GM19328 (cell line): ENCODE measurements around the gene ACMSD.

Experiments used
- ATAC-seq: cut with Tn5 transposase; IDR thresholded peaks from one replicate; pipeline ENCODE4 v1.9.1; 2021; ENCODE audit warnings: mild to moderate bottlenecking, moderate library complexity; ENCODE audit not compliant: unreplicated experiment

Gene ACMSD

GRCh38 chr2:134944975-134945374 lies 106.6 kb downstream of the ACMSD start:
- no peak for ATAC-seq

GRCh38 chr2:134946073-134946472 lies 107.7 kb downstream of the ACMSD start:
- no peak for ATAC-seq

- no peak for ATAC-seq
Measured at GRCh38 chr2:134949981-134950708, 111.7 kb downstream of the ACMSD start.

GRCh38 chr2:134950886-134951285 lies 112.5 kb downstream of the ACMSD start:
- no peak for ATAC-seq
